Measurements from ENCODE around the gene JMJD1C.

JMJD1C gene

GRCh38 chr10:63142136-63142535, 323.6 kb downstream of the JMJD1C start:
- DNase-seq, result no peak

GRCh38 chr10:63140077-63140476, 325.7 kb downstream of the JMJD1C start:
- no peak for DNase-seq

GRCh38 chr10:63137306-63137705, 328.5 kb downstream of the JMJD1C start:
- no peak for DNase-seq

GRCh38 chr10:63133821-63134557, 331.8 kb downstream of the JMJD1C start:
- DNase-seq, result peak in 1 of 56 donors; percentile 30

GRCh38 chr10:63133056-63133820, 332.5 kb downstream of the JMJD1C start, which contains the start of gene NRBF2:
TSS of gene NRBF2 (plus strand) at chr10:63133328. CDS start at chr10:63133471, 143 bp downstream.
- DNase-seq, result peak; percentile 36 to 97 (median 89)

GRCh38 chr10:63132651-63133055, 333.1 kb downstream of the JMJD1C start:
- no peak for DNase-seq

GRCh38 chr10:63129888-63130287, 335.9 kb downstream of the JMJD1C start:
- DNase-seq, result no peak

- DNase-seq, result no peak
These were observed 337.3 kb downstream of the JMJD1C start for GRCh38 chr10:63128443-63128842.

GRCh38 chr10:63125459-63125858, 340.3 kb downstream of the JMJD1C start:
- DNase-seq, result no peak

GRCh38 chr10:63123727-63124362, 341.9 kb downstream of the JMJD1C start:
- DNase-seq, result no peak

- no peak for DNase-seq
These were observed 345.2 kb downstream of the JMJD1C start for GRCh38 chr10:63120554-63120953.

- DNase-seq, result no peak
These were observed 346.7 kb downstream of the JMJD1C start for GRCh38 chr10:63119041-63119440.
